ENCODE results near the gene HMGB2. TPM values are rescaled to one million over a fixed set of nuclear protein-coding genes. Genes with fewer than 3 reads are reported as not detected.

The HMGB2 gene
- total RNA-seq (100 to 1,000 TPM; 131 to 139 TPM), total RNA-seq (138 to 177 reads per million in 2 donors)

- peaks cover 7% of the 10 kb centered on the region for H3K36me3 Mint-ChIP-seq (ENCODE audit: low read depth)
These were observed at the start of gene HMGB2 for GRCh38 chr4:173334085-173334890. TSS of gene HMGB2 (minus strand) at chr4:173334358. CDS start at chr4:173333649, 709 bp downstream.

DNA sequence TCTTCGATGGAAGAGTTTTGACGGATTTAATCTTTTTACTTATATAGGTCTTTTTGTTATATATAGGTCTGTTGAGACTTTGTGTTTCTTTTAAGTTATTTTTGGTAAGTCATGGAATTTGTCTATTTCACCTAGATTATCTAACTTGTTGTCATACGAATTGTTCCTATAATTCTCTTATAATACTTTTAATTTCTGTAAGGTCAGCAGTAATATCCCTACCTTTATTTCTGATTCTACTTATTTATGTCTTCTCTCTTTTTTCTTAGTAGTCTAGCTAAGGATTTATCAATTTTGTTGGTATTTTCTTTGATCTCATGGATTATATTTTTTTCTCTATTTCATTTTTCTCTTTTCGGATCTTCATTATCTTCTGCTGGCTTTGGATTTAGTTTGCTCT, 48.2 kb upstream of the HMGB2 start:
- Mint-ChIP-seq H3K27ac (no peak overlapping the region), H3K4me1 (no peaks in the 10 kb centered on the region), H3K27me3 (no peaks in the 10 kb centered on the region), H3K4me3 (no peak overlapping the region), H3K36me3 (ENCODE audit: low read depth) (no peaks in the 10 kb centered on the region)
- H3K9me3 ChIP-seq (ENCODE audit: control insufficient read depth, low read length, poor library complexity, severe bottlenecking): no peaks in the 10 kb centered on the region
- ATAC-seq (no peak), DNase-seq (no peak)

More at GRCh38 chr4:173334085-173334890, at the start of gene HMGB2:
- H3K4me3 Mint-ChIP-seq: peak within 1 kb of the TSS; percentile 100
- H3K27ac Mint-ChIP-seq: peak within 1 kb of the TSS; percentile 97
- H3K27me3 Mint-ChIP-seq: peaks cover 12% of the 10 kb centered on the region
- no peaks in the 10 kb centered on the region for H3K9me3 ChIP-seq (ENCODE audit: control insufficient read depth, low read length, poor library complexity, severe bottlenecking)
- ATAC-seq: peak; percentile 95
- DNase-seq: peak; percentile 94 to 99 (median 98)
- peaks cover 31% of the 10 kb centered on the region for H3K4me1 Mint-ChIP-seq

- no peaks in the 10 kb centered on the region for H3K4me1 Mint-ChIP-seq
- DNase-seq: no peak
- H3K36me3 Mint-ChIP-seq (ENCODE audit: low read depth): no peaks in the 10 kb centered on the region
- H3K9me3 ChIP-seq (ENCODE audit: control insufficient read depth, low read length, poor library complexity, severe bottlenecking): no peaks in the 10 kb centered on the region
- no peak overlapping the region for H3K27ac Mint-ChIP-seq
- H3K27me3 Mint-ChIP-seq: no peaks in the 10 kb centered on the region
- no peak overlapping the region for H3K4me3 Mint-ChIP-seq
- no peak for ATAC-seq
These were observed 47.5 kb upstream of the HMGB2 start for GRCh38 chr4:173381610-173382009.

DNA sequence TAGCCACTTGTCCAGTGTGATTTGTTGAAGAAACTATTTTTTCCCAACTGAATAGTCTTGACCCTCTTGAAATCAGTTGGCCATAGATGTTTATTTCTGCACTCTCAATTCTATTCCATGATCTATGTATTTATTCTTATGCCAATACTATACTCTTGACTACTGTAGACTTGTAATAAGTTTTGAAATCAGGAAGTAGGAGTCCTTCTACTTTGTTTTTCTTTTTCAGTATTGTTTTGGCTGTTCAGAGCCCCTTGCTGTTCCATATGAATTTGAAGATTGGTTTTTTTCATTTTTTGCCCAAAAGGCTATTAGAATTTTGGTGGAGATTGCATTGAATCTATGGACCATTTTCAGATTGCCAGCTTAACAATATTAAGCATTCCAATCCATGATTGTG, 46.8 kb upstream of the HMGB2 start:
- Mint-ChIP-seq H3K4me3 (no peak overlapping the region), H3K4me1 (no peaks in the 10 kb centered on the region), H3K27me3 (no peaks in the 10 kb centered on the region), H3K36me3 (ENCODE audit: low read depth) (no peaks in the 10 kb centered on the region), H3K27ac (no peak overlapping the region)
- no peak for DNase-seq
- ATAC-seq: no peak
- H3K9me3 ChIP-seq (ENCODE audit: control insufficient read depth, low read length, poor library complexity, severe bottlenecking): no peaks in the 10 kb centered on the region

- H3K9me3 ChIP-seq (ENCODE audit: control insufficient read depth, low read length, poor library complexity, severe bottlenecking): no peaks in the 10 kb centered on the region
- Mint-ChIP-seq H3K27ac (no peak overlapping the region), H3K27me3 (no peaks in the 10 kb centered on the region), H3K36me3 (ENCODE audit: low read depth) (no peaks in the 10 kb centered on the region), H3K4me1 (no peaks in the 10 kb centered on the region), H3K4me3 (no peak overlapping the region)
- ATAC-seq (no peak), DNase-seq (no peak)
These were observed 45.8 kb upstream of the HMGB2 start for GRCh38 chr4:173379929-173380328.

- Mint-ChIP-seq H3K27ac (no peak overlapping the region), H3K4me1 (peaks cover 17% of the 10 kb centered on the region), H3K4me3 (no peak overlapping the region), H3K27me3 (no peaks in the 10 kb centered on the region), H3K36me3 (ENCODE audit: low read depth) (peaks cover 2% of the 10 kb centered on the region)
- H3K9me3 ChIP-seq (ENCODE audit: control insufficient read depth, low read length, poor library complexity, severe bottlenecking): no peaks in the 10 kb centered on the region
- ATAC-seq (no peak), DNase-seq (no peak)
These were observed 40.4 kb upstream of the HMGB2 start for GRCh38 chr4:173374588-173374987.

- peak overlapping the region; percentile 99 for H3K4me3 Mint-ChIP-seq
- peak; percentile 18 to 48 (median 28) for DNase-seq
- peak; percentile 1 for ATAC-seq
- H3K4me1 Mint-ChIP-seq: peaks cover 28% of the 10 kb centered on the region
- H3K36me3 Mint-ChIP-seq (ENCODE audit: low read depth): peaks cover 2% of the 10 kb centered on the region
- peak overlapping the region; percentile 91 for H3K27ac Mint-ChIP-seq
- H3K9me3 ChIP-seq (ENCODE audit: control insufficient read depth, low read length, poor library complexity, severe bottlenecking): no peaks in the 10 kb centered on the region
- no peaks in the 10 kb centered on the region for H3K27me3 Mint-ChIP-seq
These were observed 37.4 kb upstream of the HMGB2 start for GRCh38 chr4:173371292-173372192.

- ATAC-seq (peak; percentile 89), DNase-seq (peak; percentile 91 to 96 (median 94))
- no peaks in the 10 kb centered on the region for H3K27me3 Mint-ChIP-seq
- peaks cover 2% of the 10 kb centered on the region for H3K36me3 Mint-ChIP-seq (ENCODE audit: low read depth)
- H3K4me1 Mint-ChIP-seq: peaks cover 28% of the 10 kb centered on the region
- H3K27ac Mint-ChIP-seq: peak within 1 kb of the TSS; percentile 91
- H3K9me3 ChIP-seq (ENCODE audit: control insufficient read depth, low read length, poor library complexity, severe bottlenecking): no peaks in the 10 kb centered on the region
- peak within 1 kb of the TSS; percentile 99 for H3K4me3 Mint-ChIP-seq
These were observed 36.5 kb upstream of the HMGB2 start, which contains the start of gene SAP30 for GRCh38 chr4:173370477-173371291. TSS of gene SAP30 (plus strand) at chr4:173370954. CDS start at chr4:173371183, 229 bp downstream.

DNA sequence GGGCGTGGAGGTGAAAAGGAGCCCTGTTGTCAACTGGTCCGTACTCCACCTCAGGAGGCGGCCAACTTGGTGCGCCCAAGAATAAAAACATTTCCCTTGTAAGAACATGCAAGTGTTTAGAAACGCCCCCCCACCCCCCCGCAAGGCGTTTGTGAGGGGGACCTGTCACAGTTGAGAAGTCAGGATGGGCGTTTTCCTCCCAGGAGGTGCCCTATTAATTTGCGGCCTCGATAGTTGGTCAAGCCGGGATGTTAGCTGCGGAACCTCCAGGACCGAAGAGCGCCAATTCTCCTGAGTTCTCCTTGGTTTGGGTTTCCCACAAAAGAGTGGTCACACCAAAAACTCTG, 35.9 kb upstream of the HMGB2 start:
- peak in 2 of 3 donors; percentile 30 to 49 for DNase-seq
- H3K27ac Mint-ChIP-seq: peak overlapping the region; percentile 91
- H3K4me1 Mint-ChIP-seq: peaks cover 34% of the 10 kb centered on the region

DNA sequence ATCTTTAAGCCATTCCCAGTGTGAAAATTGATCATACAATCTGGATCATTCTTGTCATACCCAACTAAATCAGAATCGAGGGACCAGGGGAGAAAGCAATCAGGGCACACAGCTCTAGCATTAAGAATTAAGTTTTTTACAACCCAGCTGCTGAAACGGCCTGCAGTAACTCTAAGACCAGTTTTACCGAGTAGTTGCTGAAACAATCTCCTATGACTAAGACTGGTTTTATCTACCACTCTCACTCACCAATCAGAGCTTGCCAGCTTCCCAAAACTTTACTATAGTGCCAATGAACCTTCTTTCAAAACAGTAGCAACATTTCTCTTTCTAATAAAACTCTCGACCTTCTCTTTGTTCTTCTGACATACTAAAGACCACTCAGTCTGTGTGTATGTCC, 33.8 kb upstream of the HMGB2 start:
- Mint-ChIP-seq H3K4me1 (peaks cover 30% of the 10 kb centered on the region), H3K36me3 (ENCODE audit: low read depth) (peaks cover 2% of the 10 kb centered on the region), H3K27ac (peak overlapping the region; percentile 6), H3K27me3 (no peaks in the 10 kb centered on the region), H3K4me3 (no peak overlapping the region)
- DNase-seq (no peak), ATAC-seq (no peak)
- no peaks in the 10 kb centered on the region for H3K9me3 ChIP-seq (ENCODE audit: control insufficient read depth, low read length, poor library complexity, severe bottlenecking)

More for the DNA sequence above, 35.9 kb upstream of the HMGB2 start:
- H3K4me3 Mint-ChIP-seq: peak overlapping the region; percentile 99
- H3K9me3 ChIP-seq (ENCODE audit: control insufficient read depth, low read length, poor library complexity, severe bottlenecking): no peaks in the 10 kb centered on the region
- H3K36me3 Mint-ChIP-seq (ENCODE audit: low read depth): peaks cover 2% of the 10 kb centered on the region
- ATAC-seq: peak; percentile 33
- no peaks in the 10 kb centered on the region for H3K27me3 Mint-ChIP-seq

GRCh38 chr4:173367285-173367684, 33.1 kb upstream of the HMGB2 start:
- Mint-ChIP-seq H3K27me3 (no peaks in the 10 kb centered on the region), H3K4me1 (peaks cover 27% of the 10 kb centered on the region), H3K36me3 (ENCODE audit: low read depth) (peaks cover 2% of the 10 kb centered on the region), H3K4me3 (no peak overlapping the region), H3K27ac (no peak overlapping the region)
- no peak for DNase-seq
- H3K9me3 ChIP-seq (ENCODE audit: control insufficient read depth, low read length, poor library complexity, severe bottlenecking): no peaks in the 10 kb centered on the region
- no peak for ATAC-seq

DNA sequence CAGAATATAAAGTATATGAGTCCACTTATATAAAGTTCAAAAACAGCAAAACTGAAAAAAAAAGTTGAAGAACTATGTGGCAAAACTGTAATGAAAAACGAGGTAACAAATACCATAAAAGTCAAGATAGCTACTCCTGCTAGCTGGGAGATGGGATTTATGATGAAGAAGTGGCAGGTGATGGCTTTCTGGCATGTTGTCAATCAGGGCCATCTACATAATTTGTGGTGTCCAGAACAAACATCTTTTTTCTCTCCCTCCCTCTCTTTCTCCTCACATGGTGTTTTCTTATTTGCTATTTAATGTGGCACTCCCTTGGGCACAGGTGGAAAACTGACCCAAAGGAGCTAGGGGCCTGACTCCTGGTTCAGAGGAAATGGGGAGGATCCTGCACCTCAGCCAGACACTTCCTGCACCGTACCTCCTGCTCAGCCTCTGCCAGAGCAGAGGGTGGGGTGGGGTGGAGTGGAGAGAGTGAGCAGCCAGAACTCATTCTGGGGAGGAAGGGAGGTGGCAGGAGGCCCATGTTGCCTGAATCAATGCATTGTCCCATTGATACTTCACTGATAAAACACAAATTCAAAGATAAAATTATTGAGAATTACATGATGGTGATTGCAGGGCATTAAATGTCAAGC, 31.3 kb upstream of the HMGB2 start:
- no peak for DNase-seq
- no peaks in the 10 kb centered on the region for H3K9me3 ChIP-seq (ENCODE audit: control insufficient read depth, low read length, poor library complexity, severe bottlenecking)
- Mint-ChIP-seq H3K4me3 (no peak overlapping the region), H3K27me3 (no peaks in the 10 kb centered on the region), H3K4me1 (peaks cover 20% of the 10 kb centered on the region), H3K36me3 (ENCODE audit: low read depth) (no peaks in the 10 kb centered on the region), H3K27ac (peak overlapping the region; percentile 14)
- no peak for ATAC-seq

Measured in T-helper 17 cell (primary cell).